Hair follicular keratinocyte (primary cell): ENCODE data around the gene HINT2. TPM values are rescaled to one million over a fixed set of nuclear protein-coding genes. Genes with fewer than 3 reads are reported as not detected.

Experiments
- total RNA-seq: library from RNA; depleted of rRNA; stranded (reverse); fragments of >200 nt; gene quantifications from 2 replicates; pipeline ENCODE4 v1.2.3, GENCODE V29; 2015

Gene HINT2
- total RNA-seq, result 25.4 and 28.3 TPM in 2 replicates

GRCh38 chr9:35814841-35815543 lies at the start of gene HINT2:
HINT2 (minus strand) TSS chr9:35815042; CDS start chr9:35814979, 63 bp downstream.

GRCh38 chr9:35829084-35829763 lies 14.4 kb upstream of the HINT2 start, which contains the start of gene TMEM8B:
TMEM8B (plus strand) TSS chr9:35829228; CDS start chr9:35829448, 220 bp downstream.

GRCh38 chr9:35828716-35829083 lies 13.9 kb upstream of the HINT2 start, which contains the start of gene FAM221B:
FAM221B (minus strand) TSS chr9:35828732; CDS start chr9:35826161, 2,571 bp downstream.

DNA sequence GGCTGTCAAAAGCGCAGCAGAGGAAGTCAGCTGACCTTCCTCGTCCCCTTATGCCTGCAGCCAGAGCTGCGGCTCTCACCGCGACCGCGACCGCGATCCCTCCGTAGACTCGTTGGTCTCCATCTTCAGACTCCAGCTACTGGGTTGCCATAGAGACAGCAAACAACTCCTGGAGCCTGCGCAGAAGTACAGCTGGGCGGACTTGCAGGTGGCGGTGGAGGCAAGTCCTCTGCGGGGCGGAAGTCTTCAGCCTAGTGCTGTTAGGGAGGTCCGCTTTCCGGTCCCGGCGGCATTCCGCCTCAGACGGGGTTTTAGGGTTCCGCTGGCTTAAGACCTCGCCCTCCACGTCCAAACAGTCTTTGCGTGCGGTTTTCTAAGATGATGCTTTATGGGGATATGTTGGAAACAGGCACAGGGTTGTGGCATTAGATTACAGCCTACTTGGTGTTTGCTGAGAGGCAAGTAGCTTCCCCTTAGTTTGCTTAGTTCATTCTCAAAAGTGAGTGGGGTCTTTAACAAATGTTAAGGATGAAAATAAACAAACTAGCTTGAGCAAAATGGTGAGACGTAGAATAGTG lies 2.7 kb downstream of the HINT2 start, which contains the start of gene SPAG8:
Gene SPAG8, minus strand, starts transcription at position 238 of the 578 bp plus-strand sequence. Its CDS starts 115 bp downstream, at position 123.

DNA sequence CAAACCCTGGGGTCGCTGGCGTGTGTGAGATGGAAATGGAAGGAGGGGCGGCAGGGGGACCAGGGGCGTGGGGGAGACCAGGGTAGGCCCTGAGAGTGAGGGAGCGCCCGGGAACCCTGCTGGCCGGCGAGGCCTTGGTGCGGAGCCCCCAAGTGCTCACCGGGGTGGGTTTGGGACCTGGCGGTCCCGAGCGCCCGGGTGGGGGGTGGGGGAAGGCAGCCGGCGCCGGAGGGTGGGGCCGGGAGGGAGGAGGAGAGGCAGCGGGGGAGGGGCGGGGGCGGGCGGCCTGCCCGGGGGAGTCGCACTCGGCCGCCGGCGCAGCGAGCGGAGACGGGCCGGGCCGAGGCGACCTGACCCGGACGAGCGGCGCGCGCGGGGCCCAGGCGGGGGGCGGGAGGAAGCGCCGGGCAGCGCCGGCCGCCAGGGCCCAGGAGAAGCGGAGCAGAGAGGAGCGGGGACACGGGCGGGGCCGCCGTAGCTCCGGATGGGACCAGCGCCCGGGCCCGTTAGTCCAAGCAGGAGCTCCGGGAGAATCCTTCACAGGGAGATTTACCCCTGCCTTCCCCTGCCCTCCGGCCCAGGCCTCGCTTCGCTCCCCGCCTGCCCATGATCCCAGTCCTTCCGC lies 23.4 kb downstream of the HINT2 start, which contains the start of gene NPR2:
Gene NPR2, plus strand, starts transcription at position 295 of the 625 bp plus-strand sequence. CDS start 818 bp downstream, outside the sequence.

Other genes starting within 250 kb of the HINT2 start
- 13.9 and 24.0 TPM in 2 replicates for gene TESK1, start 209.8 kb downstream of the HINT2 start, total RNA-seq
- gene CD72, start 196.6 kb downstream of the HINT2 start, total RNA-seq, result 0.11 and 0.86 TPM in 2 replicates
- not detected in 2 replicates for gene SIT1, start 164.1 kb downstream of the HINT2 start, total RNA-seq
- gene RMRP, start 157.0 kb downstream of the HINT2 start, total RNA-seq, result 1,205 and 1,810 TPM in 2 replicates
- gene CCDC107, start 156.8 kb downstream of the HINT2 start, total RNA-seq, result 17.2 and 18.8 TPM in 2 replicates
- gene ARHGEF39, start 149.8 kb downstream of the HINT2 start, total RNA-seq, result 7.8 and 23.5 TPM in 2 replicates
- 0.23 and 2.1 TPM in 2 replicates for gene CA9, start 141.1 kb downstream of the HINT2 start, total RNA-seq
- 53.1 and 157 TPM in 2 replicates for gene TPM2, start 125.1 kb downstream of the HINT2 start, total RNA-seq
- gene TLN1, start 82.8 kb downstream of the HINT2 start, total RNA-seq, result 141 and 149 TPM in 2 replicates
- 47.2 and 49.3 TPM in 2 replicates for gene CREB3, start 82.4 kb downstream of the HINT2 start, total RNA-seq
- gene GBA2, start 65.8 kb downstream of the HINT2 start, total RNA-seq, result 17.4 and 17.6 TPM in 2 replicates
- 13.8 and 19.1 TPM in 2 replicates for gene RGP1, start 65.8 kb downstream of the HINT2 start, total RNA-seq
- gene MSMP, start 60.8 kb downstream of the HINT2 start, total RNA-seq, result not detected in 2 replicates
- 6.2 and 14.6 TPM in 2 replicates for gene NPR2, start 23.5 kb downstream of the HINT2 start, total RNA-seq
- 0.04 TPM in 1 of 2 replicates, not detected in the other for gene SPAG8, start 2.8 kb downstream of the HINT2 start, total RNA-seq
- not detected in 2 replicates for gene FAM221B, start 13.7 kb upstream of the HINT2 start, total RNA-seq
- 1.1 and 3.7 TPM in 2 replicates for gene TMEM8B, start 14.2 kb upstream of the HINT2 start, total RNA-seq
- not detected in 2 replicates for gene OR13J1, start 55.4 kb upstream of the HINT2 start, total RNA-seq
- gene HRCT1, start 91.2 kb upstream of the HINT2 start, total RNA-seq, result 0.68 and 1.0 TPM in 2 replicates
- gene SPAAR, start 94.4 kb upstream of the HINT2 start, total RNA-seq, result not detected in 2 replicates
- not detected in 2 replicates for gene OR2S2, start 143.1 kb upstream of the HINT2 start, total RNA-seq
- 1.7 and 3.2 TPM in 2 replicates for gene RECK, start 221.9 kb upstream of the HINT2 start, total RNA-seq